ENCODE results near the gene COMTD1. TPM values are rescaled to one million over a fixed set of nuclear protein-coding genes. Genes with fewer than 3 reads are reported as not detected.
A peak's percentile ranks its signal among the peaks of the same experiment; 100 is the strongest.

Gene COMTD1
- total RNA-seq, 1 donor from 2014 or later = 14.2 TPM

GRCh38 chr10:75229971-75230370, 5.8 kb downstream of the COMTD1 start:
- Mint-ChIP-seq H3K36me3 (ENCODE audit: unreplicated experiment) (no peaks in the 10 kb centered on the region), H3K9me3 (ENCODE audit: unreplicated experiment) (peaks cover 4% of the 10 kb centered on the region), H3K27ac (ENCODE audit: unreplicated experiment) (no peak overlapping the region), H3K4me1 (ENCODE audit: low read depth, unreplicated experiment) (peaks cover 15% of the 10 kb centered on the region), H3K27me3 (ENCODE audit: unreplicated experiment) (peaks cover 6% of the 10 kb centered on the region), H3K4me3 (ENCODE audit: unreplicated experiment) (no peak overlapping the region)
- DNase-seq = no peak
- no peak for TF ChIP-seq CTCF (IDR thresholded peaks at IDR 0.05; ENCODE audit: partially characterized antibody, unreplicated experiment)

- no peak for DNase-seq
- H3K4me1 Mint-ChIP-seq (ENCODE audit: low read depth, unreplicated experiment) = peaks cover 20% of the 10 kb centered on the region
- H3K27ac Mint-ChIP-seq (ENCODE audit: unreplicated experiment) = peak overlapping the region; percentile 67
- TF ChIP-seq CTCF (IDR thresholded peaks at IDR 0.05; ENCODE audit: partially characterized antibody, unreplicated experiment) = no peak
- H3K27me3 Mint-ChIP-seq (ENCODE audit: unreplicated experiment) = peaks cover 6% of the 10 kb centered on the region
- H3K36me3 Mint-ChIP-seq (ENCODE audit: unreplicated experiment) = no peaks in the 10 kb centered on the region
- no peak overlapping the region for H3K4me3 Mint-ChIP-seq (ENCODE audit: unreplicated experiment)
- peaks cover 4% of the 10 kb centered on the region for H3K9me3 Mint-ChIP-seq (ENCODE audit: unreplicated experiment)
Observed at GRCh38 chr10:75228834-75229233, 6.9 kb downstream of the COMTD1 start.

- Mint-ChIP-seq H3K27me3 (ENCODE audit: unreplicated experiment) (peaks cover 6% of the 10 kb centered on the region), H3K9me3 (ENCODE audit: unreplicated experiment) (peaks cover 5% of the 10 kb centered on the region), H3K4me3 (ENCODE audit: unreplicated experiment) (no peak overlapping the region), H3K36me3 (ENCODE audit: unreplicated experiment) (no peaks in the 10 kb centered on the region), H3K4me1 (ENCODE audit: low read depth, unreplicated experiment) (peaks cover 17% of the 10 kb centered on the region), H3K27ac (ENCODE audit: unreplicated experiment) (no peak overlapping the region)
- no peak for DNase-seq
- no peak for TF ChIP-seq CTCF (IDR thresholded peaks at IDR 0.05; ENCODE audit: partially characterized antibody, unreplicated experiment)
Observed at GRCh38 chr10:75228278-75228677, 7.5 kb downstream of the COMTD1 start.

- Mint-ChIP-seq H3K9me3 (ENCODE audit: unreplicated experiment) (peaks cover 4% of the 10 kb centered on the region), H3K4me1 (ENCODE audit: low read depth, unreplicated experiment) (peaks cover 13% of the 10 kb centered on the region), H3K4me3 (ENCODE audit: unreplicated experiment) (no peak overlapping the region), H3K27me3 (ENCODE audit: unreplicated experiment) (peaks cover 6% of the 10 kb centered on the region), H3K27ac (ENCODE audit: unreplicated experiment) (no peak overlapping the region), H3K36me3 (ENCODE audit: unreplicated experiment) (no peaks in the 10 kb centered on the region)
- no peak for TF ChIP-seq CTCF (IDR thresholded peaks at IDR 0.05; ENCODE audit: partially characterized antibody, unreplicated experiment)
- DNase-seq = no peak
Observed at GRCh38 chr10:75226656-75227055, 9.1 kb downstream of the COMTD1 start.

GRCh38 chr10:75226095-75226494, 9.7 kb downstream of the COMTD1 start:
- no peaks in the 10 kb centered on the region for H3K36me3 Mint-ChIP-seq (ENCODE audit: unreplicated experiment)
- TF ChIP-seq CTCF (IDR thresholded peaks at IDR 0.05; ENCODE audit: partially characterized antibody, unreplicated experiment) = no peak
- H3K27me3 Mint-ChIP-seq (ENCODE audit: unreplicated experiment) = peaks cover 4% of the 10 kb centered on the region
- H3K9me3 Mint-ChIP-seq (ENCODE audit: unreplicated experiment) = peaks cover 1% of the 10 kb centered on the region
- no peak overlapping the region for H3K27ac Mint-ChIP-seq (ENCODE audit: unreplicated experiment)
- no peak overlapping the region for H3K4me3 Mint-ChIP-seq (ENCODE audit: unreplicated experiment)
- peaks cover 13% of the 10 kb centered on the region for H3K4me1 Mint-ChIP-seq (ENCODE audit: low read depth, unreplicated experiment)
- no peak for DNase-seq

All from glutamatergic neuron (in vitro differentiated cells).